GM21786 (cell line): Measurements from ENCODE around the gene BDH1.
"Not testable (repeated sequence)": the region's sequence is repeated elsewhere in the genome, so short reads cannot be mapped to it uniquely, and the experiment has no call there.

Experiments used
- ATAC-seq: cut with Tn5 transposase; IDR thresholded peaks from one replicate; pipeline ENCODE4 v1.9.1; 2021; ENCODE audit not compliant: unreplicated experiment

The BDH1 gene

DNA sequence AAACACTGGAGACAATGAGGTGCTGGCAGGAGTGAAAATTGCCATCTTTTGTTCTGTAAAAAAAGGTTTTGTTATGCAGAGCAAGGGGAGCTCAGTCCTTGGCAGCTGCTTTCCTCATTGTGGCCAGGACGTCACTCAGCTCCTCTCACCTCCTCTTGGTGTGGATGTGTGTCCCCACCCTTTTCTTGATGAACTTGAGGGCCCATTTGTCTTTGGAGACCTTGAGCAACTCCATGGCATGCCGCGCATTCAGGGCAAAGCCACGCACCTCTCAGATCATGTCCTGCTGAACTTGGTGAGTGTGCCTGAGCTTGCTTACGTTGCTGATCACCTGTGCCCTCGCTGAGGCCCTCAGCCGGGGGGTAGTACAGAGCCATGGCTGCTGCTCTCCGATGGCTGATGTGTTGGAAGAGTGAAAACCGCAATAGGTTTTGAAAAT is 24.5 kb upstream of the BDH1 start:
- ATAC-seq: no peak

DNA sequence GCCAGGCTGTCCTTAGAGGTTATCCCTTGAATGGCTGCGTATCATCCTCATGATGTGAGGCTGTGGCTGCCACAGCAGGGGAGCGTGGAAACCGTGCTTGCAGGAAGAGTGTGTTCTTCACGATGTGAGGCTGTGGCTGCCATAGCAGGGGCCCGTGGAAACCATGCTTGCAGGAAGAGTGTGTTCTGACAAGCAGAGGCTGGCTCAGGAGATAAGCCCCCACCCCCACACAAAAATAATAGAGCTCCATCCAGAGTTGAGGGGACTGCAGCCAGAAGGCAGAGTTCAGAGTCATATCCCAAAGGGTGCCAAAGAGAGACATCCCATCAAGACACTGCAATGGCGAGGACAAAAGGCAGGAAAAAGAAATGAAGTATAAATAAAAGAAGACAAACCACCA is 22.6 kb upstream of the BDH1 start:
- ATAC-seq: no peak

DNA sequence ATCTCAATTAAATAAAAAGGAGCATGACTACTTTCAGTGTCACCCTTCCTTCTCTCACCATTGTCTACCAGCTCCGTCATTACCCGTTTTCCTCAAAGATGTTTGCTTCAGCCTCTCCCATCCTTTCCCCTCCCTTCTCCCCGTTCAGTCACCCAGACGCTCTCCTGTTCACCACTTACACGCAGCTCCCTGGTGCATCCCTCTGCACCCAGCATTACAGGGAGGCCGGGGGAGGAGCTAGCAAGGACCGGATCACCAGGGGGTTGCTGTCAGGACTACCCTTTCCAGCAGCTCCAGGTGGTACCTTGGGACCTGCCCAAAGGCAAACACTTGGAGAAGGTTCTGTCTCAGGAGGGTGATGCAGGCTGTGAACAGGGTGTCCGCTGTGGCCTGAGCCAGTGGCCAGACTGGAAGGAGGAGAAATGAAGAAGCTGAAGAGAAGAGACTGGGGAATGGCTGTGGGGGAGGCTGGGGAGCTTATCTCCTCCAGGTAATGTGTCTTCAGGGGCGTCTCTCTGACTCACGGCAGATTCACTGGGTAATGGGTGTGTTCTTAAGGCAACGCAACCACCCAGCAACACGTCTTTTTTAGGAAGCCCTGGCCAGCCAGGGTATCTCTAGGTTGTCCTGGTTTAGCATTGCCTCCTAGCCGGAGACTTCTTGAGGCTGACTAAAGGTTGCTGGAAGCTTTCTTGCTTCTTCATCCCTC is 21.8 kb upstream of the BDH1 start:
- ATAC-seq: no peak

DNA sequence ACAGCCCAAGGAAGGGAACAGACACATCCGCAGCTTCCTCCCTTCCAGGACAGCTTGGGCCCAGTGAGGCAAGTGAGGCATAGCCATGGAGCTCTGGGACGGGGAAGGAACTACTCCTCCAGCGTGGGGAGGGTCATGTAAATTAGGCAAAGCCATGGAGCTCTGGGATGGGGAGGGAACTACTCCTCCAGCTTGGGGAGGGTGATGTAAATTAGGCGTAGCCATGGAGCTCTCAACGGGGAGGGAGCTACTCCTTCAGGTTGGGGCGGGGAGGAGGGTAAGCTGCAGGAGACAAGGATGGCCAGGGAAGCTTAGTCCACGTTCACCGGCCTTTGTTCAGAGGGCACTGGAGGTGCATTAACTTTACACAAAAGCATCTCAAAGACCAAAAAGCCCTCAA is 21.1 kb upstream of the BDH1 start:
- ATAC-seq: no peak

DNA sequence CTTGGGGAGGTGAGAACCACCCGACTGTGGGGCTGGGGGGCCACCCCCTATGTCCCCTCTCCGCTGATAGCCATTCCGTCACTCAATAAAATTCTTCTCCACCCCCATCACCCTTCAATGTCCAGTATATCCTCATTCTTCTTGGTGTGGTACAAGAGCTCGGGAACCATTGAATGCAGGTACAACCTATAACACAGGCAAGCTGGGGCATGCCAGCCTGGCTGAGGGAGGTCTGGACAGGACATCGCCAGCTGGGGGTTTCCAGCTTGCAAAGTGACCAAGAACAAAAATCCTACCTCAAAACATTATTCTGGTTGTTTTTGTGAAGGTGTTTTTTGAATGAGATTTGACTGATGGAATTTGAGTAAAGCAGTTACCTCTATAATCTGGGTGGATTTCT is 19.6 kb upstream of the BDH1 start:
- no peak for ATAC-seq

DNA sequence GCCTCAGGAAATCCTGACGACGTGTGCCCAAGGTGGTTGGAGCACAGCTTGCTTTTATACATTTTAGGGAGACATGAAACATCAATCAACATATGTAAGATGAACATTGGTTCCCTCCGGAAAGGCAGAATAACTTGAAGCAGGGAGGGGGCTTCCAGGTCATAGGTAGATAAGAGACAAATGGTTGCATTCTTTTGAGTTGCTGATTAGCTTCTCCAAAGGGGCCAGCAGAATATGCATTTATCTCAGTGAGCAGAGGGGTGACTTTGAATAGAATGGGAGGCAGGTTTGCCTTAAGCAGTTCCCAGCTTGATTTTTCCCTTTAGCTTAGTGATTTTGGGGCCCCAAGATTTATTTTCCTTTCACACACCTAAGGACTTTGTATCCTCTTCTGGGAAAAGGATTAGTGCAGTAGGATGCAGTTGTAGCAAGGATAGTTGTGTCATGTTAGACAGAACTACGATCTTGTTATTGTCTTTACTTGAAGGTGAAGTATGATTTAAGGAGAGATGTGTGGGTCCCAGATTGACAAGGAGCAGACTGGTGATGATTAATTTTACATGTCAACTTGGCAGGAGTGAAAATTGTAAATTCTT is 18.7 kb upstream of the BDH1 start:
- not testable (repeated sequence) for ATAC-seq

DNA sequence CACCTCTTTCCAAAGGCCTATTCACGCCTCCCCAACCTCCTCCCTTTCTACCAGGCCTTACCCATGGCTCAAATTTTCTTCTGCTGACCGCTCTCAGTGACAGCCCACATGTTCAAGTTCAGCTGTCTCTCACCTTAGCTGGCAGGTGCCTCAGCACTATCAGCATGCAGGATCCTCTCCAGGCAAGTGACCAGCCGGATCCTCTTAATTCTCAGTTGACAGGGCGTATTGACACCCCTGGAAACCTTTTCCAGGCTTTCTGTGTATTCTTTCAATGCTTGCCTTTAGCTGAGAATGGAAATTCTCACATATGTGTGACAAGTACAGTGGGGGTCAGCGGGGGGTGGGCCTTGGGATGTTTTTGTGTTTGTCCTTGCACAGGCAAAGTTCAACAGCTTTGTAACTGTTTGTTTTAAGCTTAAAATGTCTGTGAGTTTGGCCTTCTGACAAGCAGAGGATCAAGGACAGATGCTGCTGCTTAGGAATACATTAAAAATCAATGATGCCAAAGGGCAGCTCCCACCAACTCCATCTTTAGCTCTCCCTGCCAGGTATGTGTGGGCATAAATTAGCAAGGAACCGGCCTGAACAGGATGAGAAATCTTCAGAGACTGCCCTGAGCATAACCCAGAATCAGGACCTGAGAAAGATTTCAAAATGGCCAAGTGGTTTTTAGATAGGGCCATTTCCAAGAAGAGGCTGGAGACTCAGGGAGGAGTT is 17.4 kb upstream of the BDH1 start:
- ATAC-seq: no peak

DNA sequence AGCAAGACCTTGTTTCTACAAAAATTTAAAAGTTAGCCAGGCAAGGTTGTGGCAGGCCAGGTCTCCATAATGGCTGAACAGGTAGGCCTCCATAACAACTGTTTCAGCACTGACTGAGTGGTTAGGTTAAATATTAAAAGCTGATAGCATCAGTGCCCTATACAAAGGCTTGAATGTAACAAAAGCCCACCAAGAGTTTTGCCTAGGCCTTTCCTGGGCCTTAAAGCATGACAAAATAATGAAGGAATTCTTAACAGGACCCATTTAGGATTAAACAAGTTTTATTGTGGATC is 16.1 kb upstream of the BDH1 start:
- ATAC-seq: not testable (repeated sequence)

DNA sequence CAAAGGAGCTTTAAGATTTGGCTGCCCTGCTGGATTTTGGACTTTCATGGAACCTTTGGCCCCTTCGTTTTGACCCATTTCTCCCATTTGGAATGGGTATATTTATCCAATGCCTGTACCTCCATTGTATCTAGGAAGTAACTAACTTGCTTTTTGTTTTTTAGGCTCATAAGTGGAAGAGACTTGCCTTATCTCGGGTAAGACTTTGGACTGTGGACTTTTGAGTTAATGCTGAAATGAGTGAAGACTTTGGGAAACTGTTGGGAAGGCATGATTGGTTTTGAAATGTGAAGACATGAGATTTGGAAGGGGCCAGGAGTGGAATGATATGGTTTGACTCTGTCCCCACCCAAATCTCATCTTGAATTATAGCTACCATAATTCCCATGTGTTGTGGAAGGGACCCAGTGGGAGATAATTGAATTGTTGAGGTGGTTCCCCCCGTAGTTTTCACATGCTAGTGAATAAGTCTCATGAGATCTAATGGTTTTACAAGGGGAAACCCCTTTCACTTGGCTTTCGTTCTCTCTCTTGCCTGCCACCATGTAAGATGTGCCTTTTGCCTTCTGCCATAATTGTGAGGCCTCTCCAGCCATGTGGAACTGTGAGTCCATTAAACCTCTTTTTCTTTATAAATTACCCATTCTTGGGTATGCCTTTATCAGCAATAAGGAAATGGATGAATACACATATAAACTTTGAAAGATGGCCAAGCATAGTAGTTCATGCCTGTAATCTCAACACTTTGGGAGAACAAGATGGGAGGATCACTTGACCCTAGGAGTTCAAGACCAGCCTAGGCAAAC is 15.5 kb upstream of the BDH1 start:
- not testable (repeated sequence) for ATAC-seq

DNA sequence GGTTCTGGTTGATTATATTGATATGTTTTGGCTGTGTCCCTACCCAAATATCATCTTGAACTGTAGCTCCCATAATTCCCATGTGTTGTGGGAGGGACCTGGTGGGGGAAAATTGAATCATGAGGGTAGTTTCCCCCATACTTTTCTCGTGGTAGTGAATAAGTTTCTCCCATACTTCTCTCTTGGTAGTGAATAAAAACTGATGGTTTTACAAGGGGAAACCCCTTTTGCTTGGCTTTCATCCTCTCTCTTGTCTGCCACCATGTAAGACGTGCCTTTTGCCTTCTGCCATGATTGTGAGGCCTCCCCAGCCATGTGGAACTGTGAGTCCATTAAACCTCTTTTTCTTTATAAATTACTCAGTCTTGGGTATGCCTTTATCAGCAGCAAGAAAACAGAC is 13.7 kb upstream of the BDH1 start:
- ATAC-seq: not testable (repeated sequence)

DNA sequence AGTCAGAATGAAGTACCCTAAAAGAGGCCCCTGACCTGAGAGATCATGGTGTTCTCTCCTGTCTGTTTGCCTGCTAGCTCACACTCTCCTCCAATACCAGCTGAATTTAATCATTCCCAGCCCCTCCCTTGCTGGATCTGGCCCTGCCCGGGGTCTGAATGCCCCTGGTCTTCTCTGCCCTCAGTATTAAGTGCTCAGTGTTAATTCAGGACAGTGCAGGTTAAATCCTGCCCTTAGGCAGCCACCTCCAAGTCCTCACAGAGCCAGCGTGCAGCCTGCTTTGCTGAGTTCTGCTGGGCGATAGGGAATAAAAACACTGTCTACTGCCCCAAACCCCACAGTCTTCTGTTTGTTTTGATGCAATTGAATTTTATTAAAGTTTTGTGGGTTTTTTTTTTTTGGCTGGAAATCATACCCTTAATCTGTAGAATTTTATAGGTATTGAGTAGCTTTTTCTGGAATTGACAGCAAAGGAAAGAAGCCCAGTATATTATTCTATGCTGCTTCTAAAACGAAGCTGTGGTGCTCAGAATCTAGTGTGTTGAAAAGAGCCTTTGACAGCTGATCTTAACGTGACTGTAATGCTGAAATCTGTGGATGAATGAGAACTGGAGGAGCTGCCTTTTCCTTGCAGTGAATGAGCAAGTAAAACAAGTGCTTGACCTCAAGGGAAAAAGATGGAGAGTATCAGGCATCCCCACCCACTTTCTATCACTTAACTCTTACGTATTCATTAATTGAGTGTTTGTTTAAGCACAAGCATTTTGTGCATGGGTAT is 12.3 kb upstream of the BDH1 start:
- ATAC-seq: no peak

DNA sequence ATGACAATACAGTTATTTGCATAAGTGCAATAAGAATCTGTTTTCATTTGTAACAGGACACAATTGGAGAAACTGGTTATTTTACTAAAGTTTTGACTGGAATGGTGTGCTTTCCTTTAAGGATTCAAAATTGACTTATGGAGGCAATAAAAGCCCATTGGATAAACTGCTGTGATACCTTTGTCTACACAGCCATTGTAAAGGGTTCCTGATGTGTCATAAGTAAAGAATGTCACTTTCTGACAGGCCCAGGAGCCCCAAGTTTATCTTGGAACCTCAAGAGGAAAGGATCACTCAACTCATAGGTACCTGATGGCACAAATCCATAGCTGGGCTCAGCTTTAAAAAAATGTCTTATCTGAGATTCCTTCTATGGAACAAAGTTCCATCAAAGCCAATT is 10.4 kb upstream of the BDH1 start:
- ATAC-seq: not testable (repeated sequence)

DNA sequence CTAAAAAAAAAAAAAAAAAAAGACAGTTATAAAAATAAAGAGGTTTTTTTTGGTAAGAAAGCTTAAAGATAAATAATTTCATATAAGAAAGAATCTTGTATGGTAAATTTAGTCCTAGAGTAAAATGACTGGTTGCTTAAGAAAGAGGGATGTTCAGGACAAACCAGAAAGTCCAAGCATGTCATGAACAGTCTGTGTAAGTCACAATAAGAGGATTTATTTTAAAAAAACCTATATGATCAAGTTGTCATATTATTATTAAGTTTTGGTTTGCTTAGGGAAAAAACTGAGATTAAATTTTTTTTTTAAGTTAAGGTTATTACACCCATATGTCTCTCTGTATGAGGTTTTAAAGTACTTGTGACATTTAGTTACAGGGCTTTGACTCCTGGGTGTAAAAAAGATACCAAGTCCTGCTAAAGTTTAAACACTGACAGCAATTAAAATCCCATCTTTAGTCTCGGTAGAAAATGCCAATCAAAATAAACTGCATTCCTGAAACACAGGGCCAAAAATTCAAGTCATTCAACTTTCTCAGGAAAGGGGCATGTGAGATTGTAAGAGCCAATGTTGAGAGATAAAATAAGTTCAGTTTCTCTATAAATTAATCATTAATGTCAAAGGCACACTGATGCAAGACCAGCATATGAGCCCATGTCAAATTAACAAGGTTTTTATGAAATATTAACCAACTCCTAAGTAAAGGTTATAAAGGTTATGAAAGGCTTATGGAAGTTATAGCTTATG is 8.5 kb upstream of the BDH1 start:
- no peak for ATAC-seq

DNA sequence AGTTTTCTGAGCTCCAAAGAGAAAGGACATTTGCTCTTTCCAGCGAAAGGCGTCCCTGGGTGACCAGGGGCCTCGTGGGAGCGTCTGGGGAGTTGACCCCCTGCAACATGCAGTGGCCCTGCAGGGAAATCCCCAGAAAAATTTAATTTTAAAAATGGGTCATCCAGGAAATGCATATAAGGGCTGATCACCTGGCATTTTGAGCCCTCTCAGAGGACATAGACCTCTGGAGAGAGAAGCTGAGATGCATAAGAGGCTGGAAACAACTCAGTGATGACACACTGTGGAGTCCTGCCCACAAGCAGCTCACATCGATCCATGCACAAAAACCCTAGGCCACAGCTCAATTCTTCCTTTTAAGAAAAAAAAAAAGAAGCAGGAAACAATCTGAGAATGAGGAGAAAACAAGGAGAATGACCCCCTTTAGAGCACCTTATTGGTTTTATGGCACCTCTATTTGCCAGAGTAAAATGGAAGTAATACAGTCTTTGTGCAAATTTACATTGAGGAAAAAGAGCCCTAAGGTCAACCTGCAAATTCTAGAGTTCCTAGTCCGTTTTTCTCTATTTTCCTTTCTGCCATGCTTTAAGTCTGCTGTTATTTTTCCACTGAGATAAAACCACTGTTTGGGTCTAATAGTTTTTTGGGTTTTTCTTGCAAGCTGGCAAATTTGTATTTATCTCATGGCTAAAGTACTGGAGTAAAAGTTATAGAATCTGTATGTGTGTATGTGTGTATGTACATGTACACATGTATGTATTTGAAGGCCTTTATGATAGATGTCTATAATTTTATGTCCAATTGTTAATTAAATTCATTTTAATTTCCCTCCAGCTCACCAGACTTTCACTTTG is 6.9 kb upstream of the BDH1 start:
- no peak for ATAC-seq

DNA sequence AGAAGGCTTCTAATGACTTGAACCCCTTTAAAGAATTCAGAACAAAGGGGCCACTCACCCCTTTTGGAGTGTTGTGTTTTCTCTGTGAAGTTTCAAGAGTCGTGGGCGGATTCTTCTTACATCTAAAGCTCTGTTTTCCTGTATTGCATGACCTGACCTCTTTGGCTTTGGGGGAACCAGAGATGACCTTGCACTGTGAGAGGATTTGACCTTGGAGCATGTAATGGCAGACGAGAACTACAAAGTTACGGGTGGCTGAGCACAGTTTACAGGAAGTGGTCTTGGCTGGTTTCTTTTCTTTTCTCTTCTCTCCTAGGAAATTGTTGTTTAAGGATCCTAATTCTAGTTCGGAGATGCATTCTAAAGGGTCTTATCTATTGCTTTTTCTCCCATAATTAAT is 6.2 kb upstream of the BDH1 start:
- ATAC-seq: no peak

DNA sequence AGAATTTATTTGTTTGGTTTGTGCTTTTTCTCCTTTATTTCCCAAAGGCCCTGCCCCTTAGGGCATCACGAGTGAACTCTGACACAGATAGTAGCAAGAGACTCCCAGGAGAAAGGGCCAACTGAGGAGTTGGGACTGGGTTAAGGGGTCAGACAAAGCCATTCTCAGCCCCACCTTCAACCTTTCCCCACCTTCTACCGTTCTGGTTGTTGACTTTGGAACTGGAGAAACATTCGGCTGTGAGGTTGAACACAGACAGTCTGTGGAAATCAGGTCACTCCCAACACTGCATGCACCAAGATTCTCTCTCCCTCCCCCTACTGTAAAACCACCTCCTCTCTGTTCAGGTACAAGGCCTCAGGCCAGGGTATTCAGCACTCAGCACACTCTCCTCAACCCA is 3.9 kb upstream of the BDH1 start:
- ATAC-seq: no peak

DNA sequence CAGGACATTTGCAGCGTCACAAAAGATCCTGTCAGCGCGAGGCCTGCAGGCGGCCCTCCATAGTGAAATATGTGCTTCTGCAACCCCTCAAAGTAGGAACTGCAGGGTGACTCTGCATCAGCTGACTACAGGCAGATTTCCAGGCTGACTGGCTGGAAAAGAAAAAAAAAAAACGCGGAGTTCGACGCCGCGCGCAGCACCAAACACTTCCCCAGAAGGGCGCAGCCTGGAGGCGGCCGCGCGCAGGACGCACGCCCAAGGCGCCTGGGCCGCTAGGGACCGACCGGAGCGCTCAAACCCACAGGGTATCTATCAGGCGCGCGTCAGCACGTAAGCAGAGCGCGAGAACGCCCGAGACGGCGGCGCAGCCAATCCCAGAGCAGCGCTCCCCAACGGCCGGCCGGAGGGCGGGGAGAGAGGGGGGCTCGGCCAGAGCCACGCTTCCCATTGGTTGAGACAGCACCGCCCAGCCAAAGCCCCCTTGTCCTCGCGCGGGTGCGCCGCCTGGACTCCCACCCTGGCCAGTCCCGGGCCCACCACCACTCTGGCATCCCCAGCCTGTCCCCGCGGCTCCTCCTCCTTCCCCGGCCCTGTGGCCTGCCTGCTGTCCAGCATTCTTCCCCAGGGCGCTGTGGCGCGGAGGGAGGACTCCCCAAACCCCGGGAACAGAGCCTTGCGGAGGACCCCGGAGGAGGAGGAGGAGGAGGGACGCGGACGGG is 1.0 kb downstream of the BDH1 start:
- peak; percentile 95 for ATAC-seq

DNA sequence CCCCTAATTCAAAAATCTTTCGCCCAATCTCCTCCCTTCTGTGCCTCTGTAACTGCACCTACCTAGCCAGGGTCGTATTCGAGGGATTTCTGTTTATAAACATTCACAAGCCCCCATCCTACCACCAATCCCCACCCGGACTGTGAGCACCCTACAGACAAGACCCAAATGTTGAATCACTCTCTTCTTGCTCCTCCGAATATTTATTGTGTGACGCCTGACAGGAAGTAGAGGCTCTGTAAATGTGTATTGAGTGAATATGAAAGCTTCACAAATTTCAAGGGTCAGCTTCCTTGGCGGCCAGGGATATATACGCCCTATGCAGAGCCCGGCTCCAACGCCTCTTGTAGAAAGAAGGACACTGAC is 1.6 kb downstream of the BDH1 start:
- no peak for ATAC-seq

DNA sequence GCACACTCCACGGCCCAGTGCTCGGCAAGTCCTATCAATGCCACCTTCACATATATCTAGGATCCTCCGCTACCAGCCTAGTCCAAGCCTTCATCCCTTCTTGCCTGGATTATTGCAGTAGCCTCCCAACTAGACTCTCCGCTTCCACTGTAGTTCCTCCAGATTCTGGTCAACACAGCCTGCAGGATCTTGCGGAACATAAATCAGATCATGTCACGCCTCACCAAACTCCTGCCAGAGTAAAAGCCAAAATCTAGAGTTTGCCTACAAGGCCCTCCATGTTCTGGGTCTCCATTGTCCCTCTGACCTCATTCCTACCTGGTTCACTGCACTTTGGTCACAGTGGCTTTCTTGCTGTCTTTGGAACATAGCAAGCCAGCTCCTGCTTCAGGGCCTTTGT is 3.6 kb downstream of the BDH1 start:
- no peak for ATAC-seq
